Fibroblast of skin of abdomen (primary cell): ENCODE data around the gene RAD9A.
A peak's percentile ranks its signal among the peaks of the same experiment; 100 is the strongest.

Experiments used
- DNase-seq: peaks from one replicate; pipeline ENCODE4 v3.0.0-alpha.2; 2013

The RAD9A gene

GRCh38 chr11:67428052-67429001, 36.5 kb downstream of the RAD9A start, which contains the start of gene RPS6KB2:
Gene RPS6KB2, plus strand, starts transcription at chr11:67428494. Its CDS starts 52 bp downstream, at chr11:67428546.
- peak; percentile 97 for DNase-seq

GRCh38 chr11:67429038-67429668, 37.4 kb downstream of the RAD9A start:
- DNase-seq, result no peak

DNA sequence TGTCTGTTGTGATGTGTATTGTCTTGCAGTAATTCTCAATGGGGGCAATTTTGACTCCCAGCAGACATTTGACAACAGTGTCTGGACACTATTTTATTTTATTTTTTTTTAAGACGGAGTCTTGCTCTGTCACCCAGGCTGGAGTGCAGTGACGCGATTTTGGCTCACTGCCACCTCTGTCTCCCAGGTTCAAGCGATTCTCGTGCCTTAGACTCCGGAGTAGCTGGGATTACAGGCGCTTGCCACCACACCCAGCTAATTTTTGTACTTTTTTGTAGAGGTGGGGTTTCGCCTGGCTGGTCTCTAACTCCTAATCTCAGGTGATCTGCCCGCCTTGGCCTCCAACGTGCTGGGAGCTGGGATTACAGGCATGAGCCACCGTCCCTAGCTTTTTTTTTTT, 37.9 kb downstream of the RAD9A start:
- DNase-seq, result no peak

DNA sequence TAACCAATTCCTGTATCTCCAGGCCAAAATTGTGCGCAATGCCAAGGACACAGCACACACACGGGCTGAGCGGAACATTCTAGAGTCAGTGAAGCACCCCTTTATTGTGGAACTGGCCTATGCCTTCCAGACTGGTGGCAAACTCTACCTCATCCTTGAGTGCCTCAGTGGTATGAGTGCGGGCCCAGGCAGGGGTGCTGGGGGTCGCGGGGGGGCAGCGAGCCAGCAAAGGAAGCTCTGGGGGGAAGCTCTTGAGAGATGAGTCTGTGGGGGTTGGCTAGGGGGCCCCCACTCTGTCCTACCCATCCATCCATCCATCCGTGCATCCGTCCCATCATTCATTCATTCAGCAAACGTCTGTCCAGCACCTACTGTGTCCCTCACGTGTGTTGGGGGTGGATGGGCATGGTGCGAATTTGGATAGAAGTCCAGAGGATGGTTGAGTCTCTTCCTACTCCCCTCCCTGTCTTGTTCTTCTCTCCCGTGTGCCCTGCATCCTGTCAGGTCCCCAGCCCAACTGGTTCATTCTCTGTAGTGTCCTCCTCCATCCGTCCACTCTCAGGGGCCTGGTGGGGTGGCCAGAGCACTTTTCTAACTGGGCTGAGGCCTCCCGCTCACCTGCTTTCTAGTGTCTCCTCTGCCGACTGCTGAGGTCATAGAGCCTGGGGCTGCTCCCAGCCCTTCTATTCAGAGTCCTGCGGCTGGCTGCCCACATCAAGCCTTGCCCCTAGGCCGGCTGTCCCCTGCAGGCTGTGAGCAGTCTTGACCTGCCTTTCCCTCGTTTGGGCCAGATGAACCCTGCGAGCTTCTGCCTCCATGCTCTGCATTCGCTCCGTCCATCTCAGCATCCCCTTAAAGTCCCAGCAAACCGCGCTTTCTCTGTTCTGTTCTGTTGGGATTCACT, 39.8 kb downstream of the RAD9A start:
- DNase-seq, result no peak

GRCh38 chr11:67432655-67433349, 41.0 kb downstream of the RAD9A start:
- DNase-seq, result no peak

GRCh38 chr11:67433536-67434394, 42.0 kb downstream of the RAD9A start:
- no peak for DNase-seq

GRCh38 chr11:67434395-67434881, 42.7 kb downstream of the RAD9A start:
- no peak for DNase-seq

DNA sequence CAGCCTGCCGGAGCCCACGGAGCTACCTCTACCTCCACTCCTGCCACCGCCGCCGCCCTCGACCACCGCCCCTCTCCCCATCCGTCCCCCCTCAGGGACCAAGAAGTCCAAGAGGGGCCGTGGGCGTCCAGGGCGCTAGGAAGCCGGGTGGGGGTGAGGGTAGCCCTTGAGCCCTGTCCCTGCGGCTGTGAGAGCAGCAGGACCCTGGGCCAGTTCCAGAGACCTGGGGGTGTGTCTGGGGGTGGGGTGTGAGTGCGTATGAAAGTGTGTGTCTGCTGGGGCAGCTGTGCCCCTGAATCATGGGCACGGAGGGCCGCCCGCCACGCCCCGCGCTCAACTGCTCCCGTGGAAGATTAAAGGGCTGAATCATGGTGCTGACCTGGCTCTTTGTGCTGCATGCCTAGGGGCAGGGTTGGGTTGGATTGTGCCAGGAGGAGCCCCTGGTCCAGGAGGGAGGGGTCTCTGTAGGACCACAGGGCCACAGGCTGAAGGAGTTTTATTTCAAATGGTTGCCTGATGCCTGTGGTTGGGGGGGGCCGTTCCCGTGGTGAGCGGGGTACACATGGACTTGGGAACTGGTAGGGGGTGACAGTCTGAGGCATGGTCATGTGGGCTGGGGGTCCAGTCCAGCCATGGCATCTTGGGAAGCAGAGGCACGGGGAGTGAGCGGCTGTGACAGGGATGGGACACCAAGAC, 43.4 kb downstream of the RAD9A start:
- DNase-seq, result no peak

DNA sequence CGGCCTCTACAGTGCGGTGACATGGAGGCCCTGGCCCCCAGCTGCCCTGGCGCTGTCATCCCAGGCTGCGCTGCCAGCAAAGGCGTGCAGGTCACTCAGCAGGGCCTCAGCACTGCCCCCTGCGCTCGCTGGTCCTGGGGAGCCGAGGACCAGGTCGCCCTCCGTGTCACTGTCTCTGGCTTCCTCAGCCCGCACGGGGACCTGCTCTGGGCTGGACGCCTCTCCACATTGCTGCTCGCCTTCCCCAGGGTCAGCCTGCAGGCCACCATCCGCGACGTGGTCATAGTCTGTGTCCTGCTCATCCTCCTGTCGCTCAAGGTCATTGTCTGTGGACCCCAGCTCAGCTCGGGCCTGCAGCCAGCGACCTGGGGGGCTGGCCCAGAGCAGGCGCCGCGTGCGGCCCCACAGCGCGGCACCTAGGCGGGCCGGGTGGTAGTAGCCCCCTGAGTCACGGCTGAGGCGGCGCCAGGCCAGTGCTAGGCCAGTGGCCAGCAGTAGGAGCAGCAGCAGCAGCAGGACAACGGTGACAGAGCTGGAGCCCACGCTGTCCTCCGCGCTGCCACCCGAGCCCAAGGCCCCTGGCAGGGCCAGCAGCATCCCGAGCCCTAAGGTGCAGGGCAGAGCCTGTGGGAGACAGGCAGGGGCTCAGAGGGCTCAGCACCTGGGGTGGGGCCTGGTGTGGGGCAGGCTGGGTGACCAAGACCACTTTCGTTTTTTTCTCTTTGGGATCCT, 44.1 kb downstream of the RAD9A start:
- no peak for DNase-seq

DNA sequence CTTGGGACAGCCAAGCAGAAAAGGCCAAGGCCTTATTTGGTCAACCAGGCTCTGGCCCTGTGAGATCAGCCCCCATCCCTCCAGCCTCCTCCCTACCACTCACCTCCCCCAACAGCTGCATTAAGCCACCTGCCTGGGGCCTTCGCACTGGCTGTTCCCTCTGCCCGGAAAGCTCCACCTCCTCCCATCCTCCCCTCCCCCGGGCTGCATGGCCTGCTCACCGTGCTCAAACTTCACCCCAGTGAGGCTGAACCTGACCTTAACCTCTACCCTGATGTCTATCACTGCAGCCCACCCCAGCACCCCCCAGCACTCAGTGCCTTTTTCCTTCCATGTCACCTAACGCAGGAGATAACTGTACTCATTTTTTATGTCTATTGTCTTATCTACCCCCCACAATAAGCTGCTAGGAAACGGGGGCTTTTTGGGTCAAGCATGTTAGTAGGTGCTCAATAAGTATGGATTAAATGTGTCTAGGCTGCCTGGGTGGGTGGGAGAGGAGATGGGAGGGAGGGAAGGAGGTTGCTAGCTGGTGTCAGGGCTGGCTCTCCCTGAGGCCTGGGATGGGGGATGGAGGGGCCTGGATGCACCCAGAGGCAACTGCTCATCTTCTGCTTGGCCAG, 44.8 kb downstream of the RAD9A start:
- DNase-seq, result peak; percentile 41

- DNase-seq, result peak; percentile 25
These were observed 45.5 kb downstream of the RAD9A start, which contains the start of gene PTPRCAP for GRCh38 chr11:67437082-67437808. Gene PTPRCAP, minus strand, starts transcription at chr11:67437682. Its CDS starts 63 bp downstream, at chr11:67437619.

DNA sequence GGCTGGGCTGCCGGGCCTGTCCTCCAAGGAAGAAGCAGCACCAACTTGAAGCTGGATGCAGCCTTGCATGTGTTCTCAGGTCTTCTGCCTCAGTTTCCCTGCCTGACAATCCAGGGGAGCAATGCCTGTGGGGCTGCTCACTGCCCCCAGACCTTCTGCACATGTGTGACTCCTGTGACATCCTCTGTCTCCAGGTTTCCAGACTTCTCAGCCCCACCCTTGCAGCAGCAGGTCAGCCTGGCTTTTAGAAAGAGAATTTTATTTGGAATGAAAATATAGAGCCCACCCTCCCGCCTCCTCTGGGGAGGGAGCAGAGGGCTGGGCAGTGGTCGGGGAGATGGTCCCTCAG, 46.0 kb downstream of the RAD9A start:
- no peak for DNase-seq

DNA sequence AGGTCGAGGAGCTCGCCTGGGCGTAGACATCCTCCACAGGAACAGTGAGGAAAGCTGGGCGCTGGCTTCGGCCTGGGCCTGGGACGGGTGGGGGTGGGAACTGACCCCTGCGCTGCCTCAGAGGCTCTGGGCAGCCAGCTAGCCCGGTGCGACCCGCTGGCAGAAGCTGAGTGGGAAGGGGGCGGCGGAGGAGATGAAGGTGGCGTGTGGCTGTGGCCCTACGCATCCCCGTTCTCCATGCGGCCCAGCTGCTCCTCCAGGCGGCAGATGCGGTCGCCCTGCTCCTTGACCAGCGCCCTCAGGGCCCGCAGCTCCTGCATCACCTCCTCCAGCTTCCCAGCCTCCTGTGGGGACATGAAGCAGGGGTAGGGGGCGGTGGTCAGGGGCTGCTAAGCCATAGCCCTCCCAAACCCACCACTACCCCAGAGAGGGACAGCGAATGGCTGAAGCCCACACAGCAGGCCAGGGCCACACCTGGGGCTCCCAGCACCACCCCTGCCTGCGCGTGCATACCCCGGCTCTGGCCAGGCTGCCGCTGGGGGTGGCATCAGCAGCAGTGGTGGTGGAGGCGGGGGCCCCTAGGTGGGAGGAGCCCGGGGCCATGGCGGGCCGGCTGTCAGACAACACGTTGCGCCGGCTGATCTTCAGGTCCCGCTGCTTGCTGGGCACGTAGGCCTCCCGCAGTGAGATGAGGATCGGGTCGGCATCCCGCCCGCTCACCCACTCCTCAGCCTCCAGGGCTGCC, 46.5 kb downstream of the RAD9A start:
- no peak for DNase-seq

DNA sequence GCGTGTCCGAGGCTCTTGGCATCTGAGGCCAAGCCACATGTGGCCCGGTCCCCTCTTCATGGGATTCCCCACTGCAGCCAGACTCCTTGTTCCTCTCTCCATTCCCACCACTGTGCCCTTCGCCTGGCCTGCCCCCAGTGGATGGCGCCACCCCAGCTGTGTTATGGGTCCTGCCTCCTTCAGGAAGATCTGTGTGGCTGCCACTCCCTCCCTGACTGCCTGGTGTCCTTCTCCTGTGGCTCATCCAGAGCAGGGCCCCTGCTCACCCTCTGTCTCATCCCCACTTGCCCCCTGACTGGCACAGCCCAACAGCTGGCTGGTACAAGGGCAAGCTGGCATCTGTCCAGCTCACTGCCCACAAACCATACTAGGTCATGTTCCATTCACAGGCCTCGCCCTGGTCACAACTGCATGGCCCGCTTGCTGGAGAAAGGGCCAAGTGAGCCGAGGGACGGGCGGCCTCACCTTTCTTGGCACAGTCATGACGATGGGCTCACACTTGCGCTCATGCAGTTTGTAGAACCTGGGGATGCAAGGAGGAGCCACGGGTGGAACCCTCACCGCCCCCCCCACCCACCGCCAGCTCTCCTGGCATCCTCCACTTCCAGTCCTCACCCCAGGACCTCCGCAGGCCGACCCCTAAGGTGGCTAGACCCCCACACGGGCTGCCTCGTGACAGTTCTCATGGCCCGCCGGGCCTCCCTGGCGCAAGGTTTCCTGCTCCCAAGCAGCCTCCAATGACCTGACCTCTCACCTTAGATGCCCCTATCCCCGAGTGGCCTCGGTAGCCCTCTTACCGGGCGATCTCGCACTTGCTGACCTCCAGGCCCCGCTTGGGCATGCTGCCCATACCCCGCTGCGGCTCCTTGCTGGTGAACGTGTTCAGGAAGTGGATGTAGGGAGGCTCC, 47.8 kb downstream of the RAD9A start:
- no peak for DNase-seq

GRCh38 chr11:67440229-67441097, 48.7 kb downstream of the RAD9A start:
- DNase-seq, result no peak
